Mucosa of rectum (tissue), 2 donors: ENCODE results near the gene MPP3.

Experiments used
- H3K27ac ChIP-seq, 2 donors: one replicate each; pipeline ENCODE4 v1.7.0; 2013; ENCODE audit warnings: inconsistent platforms in 2 of 2, low read depth in 2 of 2, low read length in 2 of 2
- H3K27me3 ChIP-seq, 2 donors: one replicate each; pipeline ENCODE4 v1.7.0; 2013; ENCODE audit warnings: low read length in 2 of 2; ENCODE audit not compliant: control insufficient read depth in 2 of 2, insufficient read depth in 2 of 2
- H3K36me3 ChIP-seq, 2 donors: one replicate each; pipeline ENCODE4 v1.7.0; 2013; ENCODE audit warnings: low read length in 2 of 2; ENCODE audit not compliant: control insufficient read depth in 2 of 2, insufficient read depth in 2 of 2
- H3K4me1 ChIP-seq, 2 donors: one replicate each; pipeline ENCODE4 v1.7.0; 2013; ENCODE audit warnings: low read length in 2 of 2, mild to moderate bottlenecking in 1 of 2; ENCODE audit not compliant: control insufficient read depth in 2 of 2, insufficient read depth in 2 of 2
- H3K4me3 ChIP-seq, 2 donors: one replicate each; pipeline ENCODE4 v1.7.0; 2013; ENCODE audit warnings: low read length in 2 of 2
- H3K9ac ChIP-seq, 2 donors: one replicate each; pipeline ENCODE4 v1.7.0; 2013; ENCODE audit warnings: low read length in 2 of 2, low read depth in 1 of 2, mild to moderate bottlenecking in 1 of 2
- H3K9me3 ChIP-seq, 2 donors: one replicate each; pipeline ENCODE4 v1.7.0; 2013; ENCODE audit warnings: low read length in 2 of 2; ENCODE audit not compliant: control insufficient read depth in 2 of 2
- donor health status: healthy.
- donor health status: Normal muscosa, but diverticular disease.

Gene MPP3

GRCh38 chr17:43834106-43834505, 1.2 kb upstream of the MPP3 start:
- no peaks in the 10 kb centered on the region for H3K36me3 ChIP-seq
- H3K9me3 ChIP-seq = no peaks in the 10 kb centered on the region
- H3K27ac ChIP-seq = no peak overlapping the region
- no peak overlapping the region for H3K4me3 ChIP-seq
- peaks cover 0 to 8% of the 10 kb centered on the region in 2 donors for H3K27me3 ChIP-seq
- H3K9ac ChIP-seq = no peak overlapping the region
- H3K4me1 ChIP-seq = peaks cover 6 to 8% of the 10 kb centered on the region in 2 donors

GRCh38 chr17:43832168-43832975, 574 bp downstream of the MPP3 start:
- Histone ChIP-seq H3K27me3 (peaks cover 0 to 8% of the 10 kb centered on the region in 2 donors), H3K36me3 (no peaks in the 10 kb centered on the region), H3K9me3 (no peaks in the 10 kb centered on the region), H3K9ac (peak overlapping the region in 1 of 2 donors; percentile 38), H3K4me1 (peaks cover 6 to 8% of the 10 kb centered on the region in 2 donors), H3K27ac (no peak overlapping the region), H3K4me3 (peak overlapping the region; percentile 52 to 56)

- H3K9ac ChIP-seq = no peak overlapping the region
- H3K4me1 ChIP-seq = peaks cover 6 to 8% of the 10 kb centered on the region in 2 donors
- no peaks in the 10 kb centered on the region for H3K9me3 ChIP-seq
- no peaks in the 10 kb centered on the region for H3K36me3 ChIP-seq
- no peak overlapping the region for H3K4me3 ChIP-seq
- peaks cover 0 to 8% of the 10 kb centered on the region in 2 donors for H3K27me3 ChIP-seq
- H3K27ac ChIP-seq = no peak overlapping the region
Observed at GRCh38 chr17:43831633-43832032, 1.3 kb downstream of the MPP3 start.

- H3K36me3 ChIP-seq = no peaks in the 10 kb centered on the region
Observed at GRCh38 chr17:43830510-43831140, 2.3 kb downstream of the MPP3 start.

GRCh38 chr17:43829738-43830137, 3.2 kb downstream of the MPP3 start:
- H3K9me3 ChIP-seq = no peaks in the 10 kb centered on the region
- no peak overlapping the region for H3K9ac ChIP-seq
- H3K4me3 ChIP-seq = no peak overlapping the region
- H3K36me3 ChIP-seq = peaks cover 0 to 4% of the 10 kb centered on the region in 2 donors
- peaks cover 6 to 8% of the 10 kb centered on the region in 2 donors for H3K4me1 ChIP-seq
- peaks cover 0 to 8% of the 10 kb centered on the region in 2 donors for H3K27me3 ChIP-seq
- H3K27ac ChIP-seq = no peak overlapping the region

More at GRCh38 chr17:43830510-43831140, 2.3 kb downstream of the MPP3 start:
- peaks cover 6 to 8% of the 10 kb centered on the region in 2 donors for H3K4me1 ChIP-seq
- H3K27me3 ChIP-seq = peaks cover 0 to 8% of the 10 kb centered on the region in 2 donors
- no peaks in the 10 kb centered on the region for H3K9me3 ChIP-seq
- H3K4me3 ChIP-seq = no peak overlapping the region
- no peak overlapping the region for H3K27ac ChIP-seq
- no peak overlapping the region for H3K9ac ChIP-seq

- no peaks in the 10 kb centered on the region for H3K27me3 ChIP-seq
- H3K4me1 ChIP-seq = no peaks in the 10 kb centered on the region
- H3K27ac ChIP-seq = no peak overlapping the region
- H3K9ac ChIP-seq = no peak overlapping the region
- H3K9me3 ChIP-seq = no peaks in the 10 kb centered on the region
- peaks cover 0 to 4% of the 10 kb centered on the region in 2 donors for H3K36me3 ChIP-seq
- no peak overlapping the region for H3K4me3 ChIP-seq
Observed at GRCh38 chr17:43827596-43827995, 5.3 kb downstream of the MPP3 start.

- Histone ChIP-seq H3K36me3 (peaks cover 0 to 4% of the 10 kb centered on the region in 2 donors), H3K4me3 (no peak overlapping the region), H3K4me1 (no peaks in the 10 kb centered on the region), H3K9ac (no peak overlapping the region), H3K27me3 (no peaks in the 10 kb centered on the region), H3K27ac (no peak overlapping the region), H3K9me3 (no peaks in the 10 kb centered on the region)
Observed at GRCh38 chr17:43826206-43826605, 6.7 kb downstream of the MPP3 start.

GRCh38 chr17:43825567-43825966, 7.4 kb downstream of the MPP3 start:
- Histone ChIP-seq H3K9ac (no peak overlapping the region), H3K9me3 (no peaks in the 10 kb centered on the region), H3K4me1 (no peaks in the 10 kb centered on the region), H3K27me3 (no peaks in the 10 kb centered on the region), H3K36me3 (peaks cover 0 to 4% of the 10 kb centered on the region in 2 donors), H3K4me3 (no peak overlapping the region), H3K27ac (no peak overlapping the region)

- Histone ChIP-seq H3K27ac (peak overlapping the region in 1 of 2 donors; percentile 12), H3K9ac (no peak overlapping the region), H3K36me3 (peaks cover 0 to 4% of the 10 kb centered on the region in 2 donors)
Observed at GRCh38 chr17:43823350-43824084, 9.4 kb downstream of the MPP3 start.

More at GRCh38 chr17:43823350-43824084, 9.4 kb downstream of the MPP3 start:
- no peaks in the 10 kb centered on the region for H3K9me3 ChIP-seq
- H3K27me3 ChIP-seq = no peaks in the 10 kb centered on the region
- no peak overlapping the region for H3K4me3 ChIP-seq
- H3K4me1 ChIP-seq = no peaks in the 10 kb centered on the region
